Measurements from ENCODE around the gene IMMT.

GRCh38 chr2:86175828-86176227, 19.4 kb downstream of the IMMT start:
- TF ChIP-seq CTCF (IDR thresholded peaks at IDR 0.05; ENCODE audit: insufficient read depth, low read depth, low read length) = no peak
- TF ChIP-seq EZH2 (IDR thresholded peaks at IDR 0.05; ENCODE audit: insufficient read depth, low read length) = no peak

All from astrocyte (in vitro differentiated cells and primary cell).